Vagina (tissue), 2 donors: ENCODE results near the gene TICAM1.

Experiments
- CTCF ChIP-seq, 3 experiments: fragments of 450-650 bp in 2 of 3; fragments of 200-600 bp in 1 of 3; sonication (generic) in 1 of 3; IDR thresholded peaks; one replicate each; pipeline ENCODE4 v1.5.1; 2017 to 2019; ENCODE audit warnings: antibody characterized with exemption in 3 of 3, mild to moderate bottlenecking in 2 of 3, moderate library complexity in 2 of 3
- POLR2A ChIP-seq, 2 donors: fragments of 450-650 bp; IDR thresholded peaks; one replicate each; pipeline ENCODE4 v1.6.1; 2017; ENCODE audit warnings: antibody characterized with exemption in 2 of 2, mild to moderate bottlenecking in 2 of 2, moderate library complexity in 2 of 2
- POLR2AphosphoS5 ChIP-seq, 2 donors: sonication (generic); formaldehyde crosslinking; IDR thresholded peaks; one replicate each; pipeline ENCODE4 v1.9.0; 2017; ENCODE audit warnings: antibody characterized with exemption in 2 of 2, mild to moderate bottlenecking in 2 of 2, low read depth in 1 of 2; ENCODE audit not compliant: insufficient read depth in 1 of 2

DNA sequence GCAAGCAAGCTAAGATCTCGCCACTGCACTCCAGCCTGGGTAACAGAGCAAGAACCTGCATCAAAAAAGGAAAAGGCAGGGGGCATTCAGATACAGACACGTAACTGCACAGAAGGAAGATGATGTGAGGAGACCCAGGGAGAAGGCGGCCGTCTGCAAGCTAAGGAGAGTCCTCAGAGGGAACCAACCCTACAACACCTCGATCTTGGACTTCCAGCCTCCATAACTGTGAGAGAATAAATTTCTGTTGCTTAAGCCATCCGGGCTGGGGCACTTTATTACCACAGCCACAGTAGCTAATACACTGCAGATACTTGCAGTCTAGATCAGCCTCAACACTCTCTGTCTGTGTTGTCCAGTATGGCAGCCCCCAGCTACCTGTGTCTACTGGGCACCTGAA, 7.9 kb downstream of the TICAM1 start:
- no peak for TF ChIP-seq POLR2A (IDR thresholded peaks at IDR 0.05)
- TF ChIP-seq CTCF (IDR thresholded peaks at IDR 0.05) = no peak
- TF ChIP-seq POLR2AphosphoS5 (IDR thresholded peaks at IDR 0.05; ENCODE audit: insufficient read depth in 1 of 2, low read depth in 1 of 2) = no peak
